Lower leg skin (tissue), 3 donors: Measurements from ENCODE around the gene CNPPD1.

ENCODE experiments used
- CTCF ChIP-seq, 3 donors: fragments of 450-650 bp; IDR thresholded peaks; one replicate each; pipeline ENCODE4 v1.5.1; 2016; ENCODE audit warnings: antibody characterized with exemption in 3 of 3, mild to moderate bottlenecking in 3 of 3, moderate library complexity in 2 of 3
- POLR2A ChIP-seq, 2 donors: fragments of 450-650 bp; IDR thresholded peaks; one replicate each; pipeline ENCODE4 v1.6.1; 2016 to 2017; ENCODE audit warnings: antibody characterized with exemption in 2 of 2, mild to moderate bottlenecking in 1 of 2, moderate library complexity in 1 of 2

- TF ChIP-seq CTCF (IDR thresholded peaks at IDR 0.05) (no peak), POLR2A (IDR thresholded peaks at IDR 0.05) (no peak)
Measured at GRCh38 chr2:219178377-219179175, 1.9 kb upstream of the CNPPD1 start.
